ENCODE measurements around the gene AGFG2.
"Not testable (repeated sequence)": the region's sequence is repeated elsewhere in the genome, so short reads cannot be mapped to it uniquely, and the experiment has no call there.

DNA sequence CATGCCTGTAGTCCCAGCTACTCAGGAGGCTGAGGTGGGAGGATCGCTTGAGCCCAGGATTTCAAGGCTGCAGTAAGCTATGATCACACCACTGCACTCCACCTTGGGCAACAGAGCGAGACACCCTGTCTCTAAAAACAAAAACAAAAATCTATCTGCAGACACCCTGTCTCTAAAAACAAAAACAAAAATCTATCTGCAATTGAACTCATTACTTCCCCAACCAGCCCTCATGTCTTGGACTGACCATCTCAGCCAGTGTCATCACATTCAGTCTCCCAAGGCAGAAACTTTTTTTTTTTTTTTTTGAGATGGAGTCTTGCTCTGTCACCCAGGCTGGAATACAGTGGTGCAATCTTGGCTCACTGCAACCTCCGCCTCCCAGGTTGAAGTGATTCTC lies 35.0 kb upstream of the AGFG2 start:
- TF ChIP-seq POLR2A (IDR thresholded peaks at IDR 0.05): not testable (repeated sequence)
- TF ChIP-seq, protein P1, sequence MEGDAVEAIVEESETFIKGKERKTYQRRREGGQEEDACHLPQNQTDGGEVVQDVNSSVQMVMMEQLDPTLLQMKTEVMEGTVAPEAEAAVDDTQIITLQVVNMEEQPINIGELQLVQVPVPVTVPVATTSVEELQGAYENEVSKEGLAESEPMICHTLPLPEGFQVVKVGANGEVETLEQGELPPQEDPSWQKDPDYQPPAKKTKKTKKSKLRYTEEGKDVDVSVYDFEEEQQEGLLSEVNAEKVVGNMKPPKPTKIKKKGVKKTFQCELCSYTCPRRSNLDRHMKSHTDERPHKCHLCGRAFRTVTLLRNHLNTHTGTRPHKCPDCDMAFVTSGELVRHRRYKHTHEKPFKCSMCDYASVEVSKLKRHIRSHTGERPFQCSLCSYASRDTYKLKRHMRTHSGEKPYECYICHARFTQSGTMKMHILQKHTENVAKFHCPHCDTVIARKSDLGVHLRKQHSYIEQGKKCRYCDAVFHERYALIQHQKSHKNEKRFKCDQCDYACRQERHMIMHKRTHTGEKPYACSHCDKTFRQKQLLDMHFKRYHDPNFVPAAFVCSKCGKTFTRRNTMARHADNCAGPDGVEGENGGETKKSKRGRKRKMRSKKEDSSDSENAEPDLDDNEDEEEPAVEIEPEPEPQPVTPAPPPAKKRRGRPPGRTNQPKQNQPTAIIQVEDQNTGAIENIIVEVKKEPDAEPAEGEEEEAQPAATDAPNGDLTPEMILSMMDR (IDR thresholded peaks at IDR 0.05): not testable (repeated sequence)

Data from lower leg skin (tissue), 3 donors.